ENCODE results near the gene NUDT11. TPM values are rescaled to one million over a fixed set of nuclear protein-coding genes. Genes with fewer than 3 reads are reported as not detected.
"Not testable (repeated sequence)": the region's sequence is repeated elsewhere in the genome, so short reads cannot be mapped to it uniquely, and the experiment has no call there.

Gene NUDT11
- total and polyA plus RNA-seq, 2 donors (not counting 1 experiment from before 2014, with no cell fraction given): 0.10 TPM; not detected in 1

DNA sequence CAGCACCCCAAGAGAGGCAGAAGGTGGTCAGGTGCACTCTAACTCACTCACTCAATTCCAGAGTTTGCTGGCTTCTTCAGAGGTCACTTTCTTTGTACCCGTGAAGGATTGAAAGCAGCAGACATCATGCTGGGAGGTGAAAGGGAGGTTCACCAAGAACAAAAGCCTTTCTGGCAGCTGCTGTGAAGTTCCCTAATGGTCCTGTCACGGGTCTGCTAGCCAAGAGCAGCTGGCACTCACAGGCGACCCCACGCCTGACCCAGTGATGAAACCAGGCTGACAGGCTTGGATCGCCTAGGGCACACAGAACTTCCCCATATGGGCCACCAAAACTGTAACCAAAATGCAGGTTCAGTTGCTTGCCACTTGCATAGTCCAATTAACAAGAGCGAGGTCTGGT, 11.8 kb downstream of the NUDT11 start:
- H3K27me3 ChIP-seq (replicated peaks in 1 of 4; ENCODE audit: control extremely low read depth in 1 of 4, control insufficient read depth in 3 of 4, insufficient read depth in 4 of 4, low read length in 3 of 4): no peaks in the 10 kb centered on the region
- no peak overlapping the region for H3K27ac Mint-ChIP-seq
- no peaks in the 10 kb centered on the region for H3K9me3 ChIP-seq (ENCODE audit: control extremely low read depth in 1 of 3, control insufficient read depth in 2 of 3, insufficient read depth in 1 of 3, low read length in 2 of 3)
- no peaks in the 10 kb centered on the region for H4K20me1 ChIP-seq (ENCODE audit: control insufficient read depth, insufficient read depth, low read length, poor library complexity, severe bottlenecking)
- H3K9ac ChIP-seq (ENCODE audit: low read length): no peak overlapping the region
- H3K27me3 Mint-ChIP-seq: no peaks in the 10 kb centered on the region
- ATAC-seq (ENCODE audit: low read depth): no peak
- ChIA-PET CTCF (no interaction called here), POLR2A (no interaction called here)
- H3K9me3 Mint-ChIP-seq (ENCODE audit: insufficient read depth): no peaks in the 10 kb centered on the region
- WGBS (ENCODE audit: insufficient coverage): 82% methylated on average over 4 of the region's 6 CpGs
- H3K4me3 ChIP-seq (ENCODE audit: control extremely low read depth in 1 of 5, extremely low read depth in 1 of 5, insufficient read depth in 1 of 5, low read depth in 2 of 5, low read length in 4 of 5): no peak overlapping the region
- H3K4me1 ChIP-seq (ENCODE audit: control insufficient read depth in 2 of 2, insufficient read depth in 2 of 2, low read length in 2 of 2): no peaks in the 10 kb centered on the region
- no peaks in the 10 kb centered on the region for H3K4me1 Mint-ChIP-seq
- no peaks in the 10 kb centered on the region for H3K36me3 ChIP-seq (replicated peaks in 1 of 2; ENCODE audit: control extremely low read depth in 1 of 2, control insufficient read depth in 1 of 2, extremely low read depth in 1 of 2, insufficient read depth in 2 of 2, low read length in 1 of 2)
- H3K4me3 Mint-ChIP-seq: no peak overlapping the region
- H2AFZ ChIP-seq (ENCODE audit: insufficient read depth, low read depth, low read length, poor library complexity, severe bottlenecking): no peak overlapping the region
- no peak overlapping the region for H3K27ac ChIP-seq (ENCODE audit: low read length in 2 of 2)
- DNase-seq: no peak
- H3K79me2 ChIP-seq (ENCODE audit: control insufficient read depth, insufficient read depth, low read length): no peaks in the 10 kb centered on the region
- TF ChIP-seq, protein P1, sequence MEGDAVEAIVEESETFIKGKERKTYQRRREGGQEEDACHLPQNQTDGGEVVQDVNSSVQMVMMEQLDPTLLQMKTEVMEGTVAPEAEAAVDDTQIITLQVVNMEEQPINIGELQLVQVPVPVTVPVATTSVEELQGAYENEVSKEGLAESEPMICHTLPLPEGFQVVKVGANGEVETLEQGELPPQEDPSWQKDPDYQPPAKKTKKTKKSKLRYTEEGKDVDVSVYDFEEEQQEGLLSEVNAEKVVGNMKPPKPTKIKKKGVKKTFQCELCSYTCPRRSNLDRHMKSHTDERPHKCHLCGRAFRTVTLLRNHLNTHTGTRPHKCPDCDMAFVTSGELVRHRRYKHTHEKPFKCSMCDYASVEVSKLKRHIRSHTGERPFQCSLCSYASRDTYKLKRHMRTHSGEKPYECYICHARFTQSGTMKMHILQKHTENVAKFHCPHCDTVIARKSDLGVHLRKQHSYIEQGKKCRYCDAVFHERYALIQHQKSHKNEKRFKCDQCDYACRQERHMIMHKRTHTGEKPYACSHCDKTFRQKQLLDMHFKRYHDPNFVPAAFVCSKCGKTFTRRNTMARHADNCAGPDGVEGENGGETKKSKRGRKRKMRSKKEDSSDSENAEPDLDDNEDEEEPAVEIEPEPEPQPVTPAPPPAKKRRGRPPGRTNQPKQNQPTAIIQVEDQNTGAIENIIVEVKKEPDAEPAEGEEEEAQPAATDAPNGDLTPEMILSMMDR (IDR thresholded peaks at IDR 0.05): no peak
- no peak for TF ChIP-seq EZH2 (IDR thresholded peaks at IDR 0.05; ENCODE audit: borderline replicate concordance, insufficient read depth, low read depth, low read length, poor library complexity, severe bottlenecking)
- H3K4me2 ChIP-seq (replicated peaks; ENCODE audit: low read depth, low read length, poor library complexity, severe bottlenecking): no peak overlapping the region
- intact Hi-C loops (cut with micrococcal nuclease): no loop called here

DNA sequence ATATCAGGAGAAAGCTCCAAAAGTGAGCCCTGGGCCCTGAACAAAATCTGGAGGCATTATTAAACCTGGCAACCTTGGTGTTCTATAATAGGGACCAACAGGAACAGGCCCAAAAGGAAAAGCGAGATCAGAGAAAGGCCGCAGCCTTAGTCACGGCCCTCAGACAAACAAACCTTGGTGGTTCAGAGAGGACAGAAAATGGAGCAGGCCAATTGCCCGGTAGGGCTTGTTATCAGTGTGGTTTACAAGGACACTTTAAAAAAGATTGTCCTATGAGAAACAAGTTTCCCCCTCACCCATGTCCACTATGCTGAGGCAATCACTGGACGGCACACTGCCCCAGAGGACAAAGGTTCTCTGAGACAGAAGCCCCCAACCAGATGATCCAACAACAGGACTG, 14.0 kb downstream of the NUDT11 start:
- H3K79me2 ChIP-seq (ENCODE audit: control insufficient read depth, insufficient read depth, low read length); ATAC-seq (ENCODE audit: low read depth); H3K4me2 ChIP-seq (replicated peaks; ENCODE audit: low read depth, low read length, poor library complexity, severe bottlenecking); H3K4me3 Mint-ChIP-seq; H3K36me3 ChIP-seq (replicated peaks in 1 of 2; ENCODE audit: control extremely low read depth in 1 of 2, control insufficient read depth in 1 of 2, extremely low read depth in 1 of 2, insufficient read depth in 2 of 2, low read length in 1 of 2); CTCF ChIA-PET; H2AFZ ChIP-seq (ENCODE audit: insufficient read depth, low read depth, low read length, poor library complexity, severe bottlenecking); H3K9me3 Mint-ChIP-seq (ENCODE audit: insufficient read depth); H4K20me1 ChIP-seq (ENCODE audit: control insufficient read depth, insufficient read depth, low read length, poor library complexity, severe bottlenecking); POLR2A ChIA-PET; H3K27ac Mint-ChIP-seq; H3K9ac ChIP-seq (ENCODE audit: low read length); H3K27me3 Mint-ChIP-seq; H3K27me3 ChIP-seq (replicated peaks in 1 of 4; ENCODE audit: control extremely low read depth in 1 of 4, control insufficient read depth in 3 of 4, insufficient read depth in 4 of 4, low read length in 3 of 4); H3K4me1 Mint-ChIP-seq; H3K4me1 ChIP-seq (ENCODE audit: control insufficient read depth in 2 of 2, insufficient read depth in 2 of 2, low read length in 2 of 2); H3K9me3 ChIP-seq (ENCODE audit: control extremely low read depth in 1 of 3, control insufficient read depth in 2 of 3, insufficient read depth in 1 of 3, low read length in 2 of 3); H3K4me3 ChIP-seq (ENCODE audit: control extremely low read depth in 1 of 5, extremely low read depth in 1 of 5, insufficient read depth in 1 of 5, low read depth in 2 of 5, low read length in 4 of 5); H3K27ac ChIP-seq (ENCODE audit: low read length in 2 of 2); DNase-seq; intact Hi-C loops (cut with micrococcal nuclease): not testable (repeated sequence)
- WGBS (ENCODE audit: insufficient coverage): no CpG with 5 or more reads among the region's 5 CpGs
